ENCODE measurements around the gene PLEKHG1. TPM values are rescaled to one million over a fixed set of nuclear protein-coding genes. Genes with fewer than 3 reads are reported as not detected.

The PLEKHG1 gene
- total and polyA plus RNA-seq, 2 experiments from 2014 or later: 0.89 to 2.5 TPM

DNA sequence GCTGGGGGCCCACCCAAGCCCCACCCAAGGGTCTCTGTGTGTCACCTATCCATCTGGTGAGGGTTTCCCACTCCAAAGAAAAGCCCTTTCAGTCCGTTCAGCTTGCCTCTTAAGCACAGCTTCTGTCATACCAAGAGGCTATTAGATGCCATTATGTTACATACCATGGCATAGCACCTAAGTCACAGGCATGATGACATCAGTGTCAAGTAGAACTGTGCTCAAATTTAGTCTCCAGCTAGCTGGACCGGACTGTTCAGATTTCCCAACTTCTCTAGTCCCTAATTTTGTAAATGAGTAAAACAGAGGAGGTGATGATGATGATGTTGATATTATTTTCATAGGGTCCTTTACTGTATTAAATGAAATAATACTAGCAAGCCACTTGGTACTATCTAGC is 19.2 kb upstream of the PLEKHG1 start (continued):
- TF ChIP-seq, protein P1, sequence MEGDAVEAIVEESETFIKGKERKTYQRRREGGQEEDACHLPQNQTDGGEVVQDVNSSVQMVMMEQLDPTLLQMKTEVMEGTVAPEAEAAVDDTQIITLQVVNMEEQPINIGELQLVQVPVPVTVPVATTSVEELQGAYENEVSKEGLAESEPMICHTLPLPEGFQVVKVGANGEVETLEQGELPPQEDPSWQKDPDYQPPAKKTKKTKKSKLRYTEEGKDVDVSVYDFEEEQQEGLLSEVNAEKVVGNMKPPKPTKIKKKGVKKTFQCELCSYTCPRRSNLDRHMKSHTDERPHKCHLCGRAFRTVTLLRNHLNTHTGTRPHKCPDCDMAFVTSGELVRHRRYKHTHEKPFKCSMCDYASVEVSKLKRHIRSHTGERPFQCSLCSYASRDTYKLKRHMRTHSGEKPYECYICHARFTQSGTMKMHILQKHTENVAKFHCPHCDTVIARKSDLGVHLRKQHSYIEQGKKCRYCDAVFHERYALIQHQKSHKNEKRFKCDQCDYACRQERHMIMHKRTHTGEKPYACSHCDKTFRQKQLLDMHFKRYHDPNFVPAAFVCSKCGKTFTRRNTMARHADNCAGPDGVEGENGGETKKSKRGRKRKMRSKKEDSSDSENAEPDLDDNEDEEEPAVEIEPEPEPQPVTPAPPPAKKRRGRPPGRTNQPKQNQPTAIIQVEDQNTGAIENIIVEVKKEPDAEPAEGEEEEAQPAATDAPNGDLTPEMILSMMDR (conservative IDR thresholded peaks at IDR 0.05; ENCODE audit: low read depth in 2 of 2): no peak
- TF ChIP-seq JUNB (IDR thresholded peaks at IDR 0.05; ENCODE audit: unreplicated experiment) (no peak), NANOG (IDR thresholded peaks at IDR 0.05; ENCODE audit: borderline replicate concordance) (no peak), POLR2AphosphoS5 (IDR thresholded peaks at IDR 0.05; ENCODE audit: low read depth) (no peak), ZNF331 (CRISPR knock-in tag; IDR thresholded peaks at IDR 0.05; ENCODE audit: low read depth) (no peak)
- TF ChIP-seq, protein P2, sequence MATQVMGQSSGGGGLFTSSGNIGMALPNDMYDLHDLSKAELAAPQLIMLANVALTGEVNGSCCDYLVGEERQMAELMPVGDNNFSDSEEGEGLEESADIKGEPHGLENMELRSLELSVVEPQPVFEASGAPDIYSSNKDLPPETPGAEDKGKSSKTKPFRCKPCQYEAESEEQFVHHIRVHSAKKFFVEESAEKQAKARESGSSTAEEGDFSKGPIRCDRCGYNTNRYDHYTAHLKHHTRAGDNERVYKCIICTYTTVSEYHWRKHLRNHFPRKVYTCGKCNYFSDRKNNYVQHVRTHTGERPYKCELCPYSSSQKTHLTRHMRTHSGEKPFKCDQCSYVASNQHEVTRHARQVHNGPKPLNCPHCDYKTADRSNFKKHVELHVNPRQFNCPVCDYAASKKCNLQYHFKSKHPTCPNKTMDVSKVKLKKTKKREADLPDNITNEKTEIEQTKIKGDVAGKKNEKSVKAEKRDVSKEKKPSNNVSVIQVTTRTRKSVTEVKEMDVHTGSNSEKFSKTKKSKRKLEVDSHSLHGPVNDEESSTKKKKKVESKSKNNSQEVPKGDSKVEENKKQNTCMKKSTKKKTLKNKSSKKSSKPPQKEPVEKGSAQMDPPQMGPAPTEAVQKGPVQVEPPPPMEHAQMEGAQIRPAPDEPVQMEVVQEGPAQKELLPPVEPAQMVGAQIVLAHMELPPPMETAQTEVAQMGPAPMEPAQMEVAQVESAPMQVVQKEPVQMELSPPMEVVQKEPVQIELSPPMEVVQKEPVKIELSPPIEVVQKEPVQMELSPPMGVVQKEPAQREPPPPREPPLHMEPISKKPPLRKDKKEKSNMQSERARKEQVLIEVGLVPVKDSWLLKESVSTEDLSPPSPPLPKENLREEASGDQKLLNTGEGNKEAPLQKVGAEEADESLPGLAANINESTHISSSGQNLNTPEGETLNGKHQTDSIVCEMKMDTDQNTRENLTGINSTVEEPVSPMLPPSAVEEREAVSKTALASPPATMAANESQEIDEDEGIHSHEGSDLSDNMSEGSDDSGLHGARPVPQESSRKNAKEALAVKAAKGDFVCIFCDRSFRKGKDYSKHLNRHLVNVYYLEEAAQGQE (IDR thresholded peaks at IDR 0.05; ENCODE audit: unreplicated experiment): no peak

GRCh38 chr6:150584065-150584464 is 15.6 kb upstream of the PLEKHG1 start:
- peaks cover 4% of the 10 kb centered on the region; the same call in 2 of the 3 replicates for H3K4me1 Mint-ChIP-seq
- H3F3A ChIP-seq (replicated peaks; ENCODE audit: low read depth): no peaks in the 10 kb centered on the region
- H3K36me3 ChIP-seq (ENCODE audit: insufficient read depth): no peaks in the 10 kb centered on the region
- no peaks in the 10 kb centered on the region for H3K4me1 ChIP-seq (ENCODE audit: insufficient read depth)
- no peak overlapping the region for H3K27ac Mint-ChIP-seq
- no peak overlapping the region for H3K4me2 ChIP-seq
- H4K20me1 ChIP-seq (replicated peaks; ENCODE audit: insufficient read depth): no peaks in the 10 kb centered on the region
- no peaks in the 10 kb centered on the region for H3K27me3 ChIP-seq (ENCODE audit: insufficient read depth)
- H3K79me2 ChIP-seq (replicated peaks; ENCODE audit: insufficient read depth): no peaks in the 10 kb centered on the region
- no peaks in the 10 kb centered on the region for H3K27me3 Mint-ChIP-seq (ENCODE audit: insufficient read depth, low read depth, poor library complexity)
- H3K4me3 Mint-ChIP-seq: no peak overlapping the region
- no peak overlapping the region for H2AFZ ChIP-seq
- ATAC-seq (no peak), DNase-seq (ENCODE audit: low spot score) (no peak)
- H3K4me3 ChIP-seq: no peak overlapping the region
- H3K27ac ChIP-seq (ENCODE audit: low read depth): no peak overlapping the region
- H3K9me3 Mint-ChIP-seq: no peaks in the 10 kb centered on the region
- H3K36me3 Mint-ChIP-seq (ENCODE audit: low read depth): no peaks in the 10 kb centered on the region
- H3K9me2 ChIP-seq (ENCODE audit: insufficient read depth): no peaks in the 10 kb centered on the region
- TF ChIP-seq ETS1 (IDR thresholded peaks at IDR 0.05): no peak
- no peak for TF ChIP-seq STAT1 (IDR thresholded peaks at IDR 0.05; ENCODE audit: unreplicated experiment)
- no peak for TF ChIP-seq ZNF114 (CRISPR knock-in tag; IDR thresholded peaks at IDR 0.05)
- no peak for TF ChIP-seq JUNB (IDR thresholded peaks at IDR 0.05; ENCODE audit: unreplicated experiment)
- TF ChIP-seq, protein P1 (conservative IDR thresholded peaks at IDR 0.05; ENCODE audit: low read depth in 2 of 2): no peak
- no peak for TF ChIP-seq POLR2AphosphoS5 (IDR thresholded peaks at IDR 0.05; ENCODE audit: low read depth)
- no peak for TF ChIP-seq ZNF462 (CRISPR knock-in tag; IDR thresholded peaks at IDR 0.05)
- TF ChIP-seq NANOG (IDR thresholded peaks at IDR 0.05; ENCODE audit: borderline replicate concordance): no peak
- TF ChIP-seq ZNF331 (CRISPR knock-in tag; IDR thresholded peaks at IDR 0.05; ENCODE audit: low read depth): no peak
